CD14-positive monocyte (primary cell): Measurements from ENCODE around the gene ALKBH8. TPM values are rescaled to one million over a fixed set of nuclear protein-coding genes. Genes with fewer than 3 reads are reported as not detected.

Experiments used
- DNase-seq, 3 donors: peaks; one replicate each; pipeline ENCODE4 v3.0.0-alpha.2; 2011 to 2022
- H2AFZ ChIP-seq: 2 replicates; pipeline ENCODE4 v1.6.0; 2012; ENCODE audit warnings: mild to moderate bottlenecking, low read depth, low read length, inconsistent platforms; ENCODE audit not compliant: insufficient read depth, poor library complexity, severe bottlenecking
- H3K27ac ChIP-seq, 2 donors: 1 replicate in 1 of 2; 2 replicates in 1 of 2; pipeline ENCODE4 v1.5.1; 2012 to 2013; ENCODE audit warnings: low read length in 2 of 2, control low read depth in 1 of 2, inconsistent platforms in 1 of 2, low read depth in 1 of 2, mild to moderate bottlenecking in 1 of 2
- H3K27me3 ChIP-seq, 2 donors: one replicate each; pipeline versions ENCODE4 v1.6.0 to v1.6.1; 2011 to 2013; ENCODE audit warnings: low read length in 2 of 2; ENCODE audit not compliant: control insufficient read depth in 2 of 2, insufficient read depth in 2 of 2
- H3K36me3 ChIP-seq, 2 donors: replicated peaks in 1 of 2; 1 replicate in 1 of 2; 2 replicates in 1 of 2; pipeline versions ENCODE4 v1.5.1 to v1.6.1; 2012 to 2013; ENCODE audit warnings: low read length in 2 of 2, control low read depth in 1 of 2, inconsistent platforms in 1 of 2, mild to moderate bottlenecking in 1 of 2; ENCODE audit not compliant: insufficient read depth in 2 of 2, control insufficient read depth in 1 of 2
- H3K4me1 ChIP-seq, 2 donors: 1 replicate in 1 of 2; 2 replicates in 1 of 2; pipeline versions ENCODE4 v1.5.1 to v1.6.1; 2012 to 2013; ENCODE audit warnings: low read length in 2 of 2, control low read depth in 1 of 2, inconsistent platforms in 1 of 2, mild to moderate bottlenecking in 1 of 2, moderate library complexity in 1 of 2; ENCODE audit not compliant: insufficient read depth in 2 of 2, control insufficient read depth in 1 of 2
- H3K4me2 ChIP-seq: replicated peaks from 2 replicates; pipeline ENCODE3; 2012; ENCODE audit warnings: low read length, moderate library complexity, mild to moderate bottlenecking; ENCODE audit not compliant: poor library complexity, severe bottlenecking; ENCODE audit errors: extremely low read depth
- H3K4me3 ChIP-seq, 3 experiments: fragments of 200-600 bp in 1 of 3; sonication (generic) in 1 of 3; replicated peaks in 1 of 3; 1 replicate in 2 of 3; 2 replicates in 1 of 3; pipeline ENCODE4 v1.5.1; 2011 to 2013; ENCODE audit warnings: low read length in 3 of 3, mild to moderate bottlenecking in 3 of 3, control low read depth in 2 of 3, low read depth in 2 of 3, inconsistent platforms in 1 of 3, moderate library complexity in 1 of 3
- H3K79me2 ChIP-seq: 2 replicates; pipeline ENCODE4 v1.6.0; 2012; ENCODE audit warnings: mild to moderate bottlenecking, control low read depth, inconsistent platforms, low read length, moderate library complexity; ENCODE audit not compliant: insufficient read depth
- H3K9ac ChIP-seq: 2 replicates; pipeline ENCODE4 v1.6.0; 2017; ENCODE audit warnings: low read length, mild to moderate bottlenecking; ENCODE audit not compliant: insufficient read depth, poor library complexity, severe bottlenecking
- H3K9me3 ChIP-seq, 2 donors: replicated peaks in 1 of 2; 1 replicate in 1 of 2; 2 replicates in 1 of 2; pipeline versions ENCODE4 v1.5.1 to v1.6.1; 2012 to 2013; ENCODE audit warnings: low read length in 2 of 2, control low read depth in 1 of 2; ENCODE audit not compliant: control insufficient read depth in 1 of 2, insufficient read depth in 1 of 2
- H4K20me1 ChIP-seq: 2 replicates; pipeline ENCODE4 v1.6.0; 2012; ENCODE audit warnings: mild to moderate bottlenecking, low read length, control low read depth, moderate library complexity; ENCODE audit not compliant: insufficient read depth
- H3K27ac Mint-ChIP-seq, 7 donors: one replicate each; pipeline ENCODE4 v1.8.0; 2020; ENCODE audit warnings: mild to moderate bottlenecking in 7 of 7, mixed read lengths in 7 of 7, moderate library complexity in 6 of 7, inconsistent platforms in 2 of 7
- H3K27me3 Mint-ChIP-seq, 3 donors: one replicate each; pipeline ENCODE4 v1.8.0; 2021 to 2022; ENCODE audit warnings: low read depth in 3 of 3, mild to moderate bottlenecking in 3 of 3, mixed read lengths in 3 of 3, moderate library complexity in 3 of 3, inconsistent platforms in 1 of 3
- H3K36me3 Mint-ChIP-seq, 2 donors: one replicate each; pipeline ENCODE4 v1.8.0; 2020; ENCODE audit warnings: mixed read lengths in 2 of 2, inconsistent platforms in 1 of 2, mild to moderate bottlenecking in 1 of 2
- H3K4me1 Mint-ChIP-seq: one replicate; pipeline ENCODE4 v1.8.0; 2020; ENCODE audit warnings: mild to moderate bottlenecking, mixed read lengths
- H3K4me3 Mint-ChIP-seq, 2 donors: one replicate each; pipeline ENCODE4 v1.8.0; 2020; ENCODE audit warnings: mild to moderate bottlenecking in 2 of 2, mixed read lengths in 2 of 2, moderate library complexity in 1 of 2
- H3K9me3 Mint-ChIP-seq, 7 donors: one replicate each; pipeline ENCODE4 v1.8.0; 2020 to 2022; ENCODE audit warnings: mixed read lengths in 7 of 7, mild to moderate bottlenecking in 6 of 7, moderate library complexity in 6 of 7, inconsistent platforms in 2 of 7
- CTCF ChIP-seq: fragments of 200-600 bp; IDR thresholded peaks from one replicate; pipeline ENCODE4 v1.8.0; 2022; ENCODE audit warnings: antibody characterized with exemption, mild to moderate bottlenecking
- WGBS: methylation state at CpG from one replicate; pipeline ENCODE4 v1.1.5; 2013; ENCODE audit warnings: missing lambda C conversion rate; ENCODE audit not compliant: insufficient coverage; 5-methylcytosine and 5-hydroxymethylcytosine counted together
- intact Hi-C, 2 donors: fragments of 100-400 bp; cut with micrococcal nuclease; formaldehyde crosslinking; loops; one replicate each; pipeline versions ENCODE4 v1.15.0 to v1.15.1; 2023
- polyA plus RNA-seq, 3 donors: library from polyadenylated mRNA; depleted of rRNA in 1 of 3; unstranded in 2 of 3; stranded (reverse) in 1 of 3; fragments of 300-500 nt in 2 of 3; fragments of >200 nt in 1 of 3; fragmentation: Illumina TruSeq in 2 of 3; gene quantifications; 1 replicate in 2 of 3; 2 replicates in 1 of 3; pipeline ENCODE4 v1.2.3, GENCODE V29; 2012 to 2021

Gene ALKBH8
- polyA plus RNA-seq, 3 donors: 0.83 to 2.6 (median 1.8) TPM

DNA sequence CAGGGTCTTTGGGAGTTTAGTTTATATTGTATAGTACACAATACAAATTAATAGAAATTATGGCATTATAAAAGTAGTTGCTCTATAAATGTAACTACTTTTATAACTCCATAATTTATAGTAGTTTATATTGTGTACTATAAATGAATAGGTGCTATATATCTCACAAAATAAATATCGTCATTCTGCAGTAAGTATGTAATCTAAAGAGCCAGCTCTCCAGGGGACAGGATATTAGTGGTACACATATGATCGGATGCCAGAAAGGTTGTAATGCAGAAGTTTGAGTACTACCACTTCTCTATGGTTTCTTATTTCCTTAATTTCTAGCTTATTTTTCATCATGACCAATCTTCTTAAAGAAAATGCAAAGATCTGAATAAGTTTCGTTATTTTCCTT is 87.7 kb downstream of the ALKBH8 start:
- no peak overlapping the region for H3K4me2 ChIP-seq
- Mint-ChIP-seq H3K4me1 (no peaks in the 10 kb centered on the region), H3K27me3 (peaks cover 1 to 11% (median 10%) of the 10 kb centered on the region in 3 donors), H3K4me3 (no peak overlapping the region), H3K9me3 (peaks cover 0 to 3% (median 0%) of the 10 kb centered on the region in 7 donors), H3K36me3 (no peaks in the 10 kb centered on the region), H3K27ac (no peak overlapping the region)
- H3K4me3 ChIP-seq: no peak overlapping the region
- H3K27me3 ChIP-seq: peaks cover 0 to 4% of the 10 kb centered on the region in 2 donors
- H4K20me1 ChIP-seq: no peaks in the 10 kb centered on the region
- intact Hi-C loops: no loop called here
- no peak overlapping the region for H3K9ac ChIP-seq
- no peaks in the 10 kb centered on the region for H3K9me3 ChIP-seq
- H3K79me2 ChIP-seq: no peaks in the 10 kb centered on the region
- TF ChIP-seq CTCF: no peak
- H3K36me3 ChIP-seq: no peaks in the 10 kb centered on the region
- WGBS: no CpG with 5 or more reads among the region's 3 CpGs
- H2AFZ ChIP-seq: no peak overlapping the region
- no peak for DNase-seq
- H3K4me1 ChIP-seq: no peaks in the 10 kb centered on the region
- H3K27ac ChIP-seq: no peak overlapping the region

- H3K4me2 ChIP-seq: no peak overlapping the region
- H3K27ac Mint-ChIP-seq: no peak overlapping the region
- no peaks in the 10 kb centered on the region for H3K36me3 Mint-ChIP-seq
- H3K79me2 ChIP-seq: no peaks in the 10 kb centered on the region
- peaks cover 0 to 4% of the 10 kb centered on the region in 2 donors for H3K27me3 ChIP-seq
- peaks cover 1 to 12% (median 4%) of the 10 kb centered on the region in 3 donors for H3K27me3 Mint-ChIP-seq
- intact Hi-C loops: no loop called here
- TF ChIP-seq CTCF: no peak
- no peaks in the 10 kb centered on the region for H4K20me1 ChIP-seq
- H3K4me1 ChIP-seq: no peaks in the 10 kb centered on the region
- no peaks in the 10 kb centered on the region for H3K36me3 ChIP-seq
- H3K9me3 ChIP-seq: no peaks in the 10 kb centered on the region
- DNase-seq: no peak
- H2AFZ ChIP-seq: no peak overlapping the region
- no peak overlapping the region for H3K4me3 ChIP-seq
- H3K4me3 Mint-ChIP-seq: no peak overlapping the region
- no peaks in the 10 kb centered on the region for H3K4me1 Mint-ChIP-seq
- no peak overlapping the region for H3K9ac ChIP-seq
- no peak overlapping the region for H3K27ac ChIP-seq
- 60% methylated on average over 1 of the region's 3 CpGs for WGBS
- peaks cover 0 to 3% (median 0%) of the 10 kb centered on the region in 7 donors for H3K9me3 Mint-ChIP-seq
Measured at GRCh38 chr11:107473792-107474191, 91.7 kb downstream of the ALKBH8 start.
